ENCODE results near the gene TMEM52.
"Not testable (repeated sequence)": the region's sequence is repeated elsewhere in the genome, so short reads cannot be mapped to it uniquely, and the experiment has no call there.

Gene TMEM52

GRCh38 chr1:1945782-1946393 lies 26.8 kb upstream of the TMEM52 start:
- no peak for DNase-seq (ENCODE audit: low read depth)

DNA sequence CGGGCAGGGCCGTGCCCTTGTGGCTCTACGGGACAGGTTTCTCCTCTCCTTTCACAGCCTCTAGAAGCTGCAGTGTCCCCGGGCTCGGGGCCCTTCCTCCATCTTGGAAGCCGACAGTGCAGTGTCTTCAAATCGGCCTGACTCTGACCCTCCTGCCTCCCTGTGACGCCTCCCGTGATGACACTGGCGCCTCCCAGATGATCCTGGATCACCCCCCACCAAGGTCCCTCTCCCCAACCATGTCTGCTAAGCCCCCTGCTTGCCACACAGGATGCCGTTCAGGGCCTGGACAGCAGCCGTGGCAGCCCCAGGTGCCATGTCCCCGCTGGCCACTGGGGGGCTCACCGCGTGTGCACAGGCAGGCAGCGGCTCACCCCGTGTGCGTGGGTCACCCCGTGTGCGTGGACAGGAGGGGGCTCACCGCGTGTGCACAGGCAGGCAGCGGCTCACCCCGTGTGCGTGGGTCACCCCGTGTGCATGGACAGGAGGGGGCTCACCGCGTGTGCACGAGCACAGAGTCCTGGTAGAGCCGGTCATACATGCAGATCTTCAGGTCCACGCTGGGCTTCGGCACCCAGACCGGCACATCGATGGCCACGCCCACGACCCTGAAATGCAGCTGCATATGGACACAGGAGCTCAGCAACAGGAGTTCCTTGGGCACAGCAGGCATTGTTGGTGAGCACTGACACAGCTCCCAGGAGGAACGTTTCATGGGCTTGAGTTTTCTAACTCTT lies 24.9 kb upstream of the TMEM52 start:
- peak; percentile 38 for DNase-seq (ENCODE audit: low read depth)

DNA sequence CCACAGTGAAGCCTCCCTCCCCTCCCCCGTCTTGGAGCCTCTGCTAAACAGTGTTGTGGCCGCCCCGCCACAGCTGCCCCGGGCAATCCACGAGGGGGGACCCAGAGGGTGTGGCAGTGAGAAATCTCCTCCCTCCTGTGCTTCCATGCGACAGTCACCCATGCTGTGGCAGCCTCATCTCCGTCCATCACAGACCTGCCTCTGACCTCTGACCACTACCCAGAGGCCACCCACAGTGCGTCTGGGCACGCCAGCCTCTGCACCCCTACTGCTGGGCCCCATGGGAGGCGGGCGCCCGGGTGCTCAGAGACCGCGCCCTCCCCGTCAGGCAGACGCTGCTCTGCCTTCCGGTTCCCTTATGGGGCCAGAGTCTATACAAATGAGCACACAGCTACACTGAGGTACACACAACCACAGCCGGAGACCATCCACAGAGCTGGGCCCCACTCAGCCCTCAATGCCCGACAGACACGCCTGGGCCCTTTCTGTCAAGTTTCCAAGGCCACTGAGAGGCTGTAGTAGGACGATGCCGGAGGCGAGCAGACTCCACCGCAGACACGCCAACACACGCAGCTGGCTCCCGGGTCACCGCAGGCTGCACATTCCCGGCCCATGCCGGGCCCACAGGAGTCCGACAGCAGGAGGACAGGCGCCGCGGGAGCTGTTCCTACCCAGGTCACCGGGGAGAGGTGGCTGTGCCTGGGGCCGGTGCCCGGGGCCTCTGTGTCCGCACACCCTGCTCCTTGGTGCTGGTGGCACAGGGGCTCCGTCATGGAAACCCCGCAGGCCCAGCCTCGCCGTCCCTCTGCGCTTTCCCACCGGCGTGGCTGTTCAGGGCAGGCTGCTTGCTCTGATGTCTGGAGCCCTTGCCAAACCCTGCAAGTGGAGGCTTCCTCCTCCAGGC lies 23.9 kb upstream of the TMEM52 start:
- no peak for DNase-seq (ENCODE audit: low read depth)

- no peak for DNase-seq (ENCODE audit: low read depth)
These were observed 23.0 kb upstream of the TMEM52 start for GRCh38 chr1:1941868-1942752.

GRCh38 chr1:1941211-1941841 lies 22.2 kb upstream of the TMEM52 start:
- no peak for DNase-seq (ENCODE audit: low read depth)

DNA sequence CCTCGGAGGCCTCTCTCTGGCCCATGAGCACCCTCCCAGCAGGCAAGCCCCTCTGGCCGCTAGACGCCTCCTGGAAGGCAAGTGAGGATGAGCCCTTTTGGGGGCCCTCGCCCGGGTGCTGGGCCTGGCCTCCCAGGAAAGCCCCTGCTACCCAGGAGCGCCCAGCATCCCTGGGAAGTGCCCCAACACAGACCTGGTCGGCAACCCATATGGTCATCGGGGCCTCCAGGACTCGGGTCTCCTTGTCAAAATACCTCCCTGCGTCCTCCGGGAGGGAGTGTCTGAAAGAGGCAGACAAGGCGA lies 21.0 kb upstream of the TMEM52 start:
- no peak for DNase-seq (ENCODE audit: low read depth)

DNA sequence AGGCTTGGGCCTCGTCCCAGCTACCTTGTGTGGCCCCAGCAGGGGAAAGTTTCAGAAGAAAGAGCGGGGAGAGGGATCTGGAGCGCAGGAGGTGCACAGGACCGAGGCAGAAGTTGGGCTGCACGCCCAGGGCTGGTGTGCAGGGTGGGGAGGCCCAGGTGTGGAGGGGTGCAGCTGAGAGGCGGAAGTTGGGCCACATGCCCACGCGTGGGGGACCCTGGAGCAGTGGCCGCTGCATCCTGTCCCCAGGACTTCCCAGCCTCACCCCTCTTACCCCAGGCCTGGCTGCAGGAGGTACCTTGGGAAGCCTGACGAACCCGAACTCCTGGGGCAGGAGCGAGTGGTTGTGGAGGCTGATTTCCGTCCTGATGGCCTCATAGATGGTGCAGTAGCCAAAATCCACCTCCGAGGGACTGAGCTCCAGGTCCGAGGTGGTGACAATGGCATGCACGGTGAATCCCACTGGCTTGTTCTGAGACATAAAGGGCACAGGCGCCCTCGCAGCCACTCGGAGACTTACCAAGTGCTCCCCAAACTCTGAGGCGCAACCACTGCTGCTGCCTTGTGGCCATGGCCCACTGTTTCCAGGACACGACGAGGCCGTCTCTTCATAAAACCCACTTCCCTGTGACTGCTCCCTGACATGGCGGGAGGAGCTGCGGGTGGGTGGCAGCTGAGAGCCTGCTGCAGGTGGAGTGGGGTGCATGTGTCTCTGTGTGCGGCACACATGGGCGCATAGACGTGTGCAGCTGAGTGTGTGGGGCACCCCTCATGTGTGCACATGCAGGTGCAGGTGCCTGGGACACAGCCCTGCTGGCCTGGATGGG lies 20.4 kb upstream of the TMEM52 start:
- no peak for DNase-seq (ENCODE audit: low read depth)

DNA sequence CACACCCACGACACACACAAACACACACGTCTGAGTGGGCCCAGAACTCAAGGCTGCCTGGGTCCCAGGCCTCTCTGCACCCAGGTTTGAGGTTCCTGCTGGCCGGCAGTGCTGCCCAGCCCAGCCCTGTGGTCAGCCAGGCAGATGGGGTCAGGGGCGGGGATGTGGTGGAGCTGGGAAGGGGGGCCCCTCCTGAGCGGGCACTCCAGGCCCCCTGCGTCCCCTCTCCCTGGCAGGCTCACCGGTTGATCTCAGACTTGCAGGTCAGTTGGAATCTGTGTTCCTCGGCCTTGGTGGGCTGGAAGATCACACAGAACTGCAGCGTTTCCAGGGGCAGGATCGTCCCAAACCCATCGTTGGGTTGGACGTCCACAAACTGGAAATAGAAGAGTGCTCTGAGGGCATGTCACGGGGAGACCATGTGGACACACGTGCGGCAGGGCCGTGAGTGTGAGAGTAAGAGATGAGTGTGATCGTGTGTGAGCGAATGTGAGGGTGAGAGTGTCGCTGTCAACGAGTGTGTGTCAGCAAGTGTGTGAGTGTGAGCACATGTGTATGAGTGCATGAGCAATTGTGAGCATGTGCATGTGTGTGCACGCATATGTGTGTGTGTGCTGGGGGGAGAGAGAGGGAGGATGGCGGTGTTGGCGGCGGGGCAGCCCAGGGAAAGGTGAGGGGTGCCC lies 19.7 kb upstream of the TMEM52 start:
- no peak for DNase-seq (ENCODE audit: low read depth)

GRCh38 chr1:1938276-1938573 lies 19.1 kb upstream of the TMEM52 start:
- DNase-seq (ENCODE audit: low read depth) = no peak

- DNase-seq (ENCODE audit: low read depth) = no peak
These were observed 18.6 kb upstream of the TMEM52 start for GRCh38 chr1:1937549-1938275.

DNA sequence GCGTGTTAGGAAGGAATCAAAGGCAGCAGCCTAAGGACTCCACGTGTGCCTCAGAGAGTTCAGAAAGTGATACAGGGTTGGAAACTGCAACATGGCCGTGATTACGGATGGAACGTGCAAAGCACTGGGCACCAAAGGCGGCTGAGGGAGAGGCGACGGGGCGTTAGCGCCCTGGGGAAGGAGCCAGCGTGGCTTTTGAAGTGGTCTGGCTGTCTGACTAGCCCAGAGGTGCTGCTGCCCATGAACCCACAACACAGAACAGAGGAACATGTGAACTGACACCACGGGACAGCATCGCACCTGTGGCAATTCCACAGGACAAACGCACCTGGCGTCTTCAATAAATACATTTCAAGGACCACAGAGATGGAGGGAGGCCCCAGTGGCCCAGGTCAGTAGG lies 18.0 kb upstream of the TMEM52 start:
- DNase-seq (ENCODE audit: low read depth) = no peak

GRCh38 chr1:1934848-1935247 lies 15.8 kb upstream of the TMEM52 start:
- DNase-seq (ENCODE audit: low read depth) = not testable (repeated sequence)

DNA sequence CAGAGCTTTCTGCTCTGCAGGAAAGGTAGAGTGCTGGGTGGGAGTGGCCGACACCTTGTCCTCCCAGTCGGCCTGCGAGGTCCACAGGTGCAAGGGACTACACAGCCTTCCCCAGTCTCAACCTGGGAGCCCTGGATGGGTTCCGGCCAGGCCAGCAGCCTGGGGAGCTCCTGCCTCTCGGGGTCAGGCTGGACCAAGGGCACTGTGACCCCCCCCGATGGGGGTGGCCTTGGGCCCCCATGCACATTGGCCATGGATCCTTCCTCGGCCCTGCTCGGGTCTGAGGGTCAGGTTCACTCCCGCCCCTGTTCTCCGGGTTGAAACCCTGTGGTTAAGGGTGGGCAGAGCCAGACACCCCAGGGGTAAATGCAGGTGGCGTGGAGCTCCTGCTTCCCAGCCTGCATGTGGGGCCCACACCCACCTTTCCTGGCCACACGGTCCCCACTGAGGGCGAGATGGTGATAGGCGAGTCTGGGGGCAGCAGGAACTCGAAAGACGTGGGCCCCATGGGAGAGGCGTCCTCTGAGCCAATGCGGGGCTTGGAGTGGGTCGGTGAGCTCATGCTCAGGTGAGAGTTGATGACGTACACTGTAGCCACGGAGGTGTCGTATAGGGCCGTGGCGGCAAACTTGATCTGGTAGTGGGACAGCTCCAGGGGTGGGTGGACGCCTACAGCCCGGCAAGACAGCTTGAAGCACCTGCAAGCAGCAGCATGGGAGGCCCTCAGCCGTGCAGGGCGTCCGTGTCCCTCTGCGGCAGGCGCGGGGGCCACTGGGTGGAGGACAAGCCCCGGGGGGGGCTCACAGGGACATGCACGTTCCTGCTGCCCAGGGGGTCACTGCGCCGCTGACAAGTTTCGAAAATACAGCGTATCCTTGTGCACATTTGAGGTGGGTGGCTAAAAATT lies 10.8 kb upstream of the TMEM52 start:
- no peak for DNase-seq (ENCODE audit: low read depth)

GRCh38 chr1:1929102-1929638 lies 10.1 kb upstream of the TMEM52 start:
- DNase-seq (ENCODE audit: low read depth) = no peak

- DNase-seq (ENCODE audit: low read depth) = no peak
These were observed 9.4 kb upstream of the TMEM52 start for GRCh38 chr1:1928231-1929101.

GRCh38 chr1:1927751-1928150 lies 8.7 kb upstream of the TMEM52 start:
- DNase-seq (ENCODE audit: low read depth) = no peak

Data from activated T-helper 1 cell treated with Interleukin-2 at 50 U/mL for 16 hours (primary cell).